Body of pancreas (tissue), 4 donors: Measurements from ENCODE around the gene ZEB1. TPM values are rescaled to one million over a fixed set of nuclear protein-coding genes. Genes with fewer than 3 reads are reported as not detected.

Experiments
- ATAC-seq: fragments of 150-250 bp; one replicate; pipeline ENCODE4 v1.9.1; 2016
- DNase-seq, 4 donors: peaks; one replicate each; pipeline ENCODE4 v3.0.0-alpha.2; 2019
- H3K27ac ChIP-seq, 4 donors: fragments of 200-600 bp; sonication (generic); 1 replicate in 3 of 4; 2 replicates in 1 of 4; pipeline versions ENCODE4 v1.5.1 to v1.6.1; 2016 to 2019; ENCODE audit warnings: mild to moderate bottlenecking in 1 of 4, mixed read lengths in 1 of 4, moderate library complexity in 1 of 4
- H3K27me3 ChIP-seq, 2 donors: fragments of 200-600 bp; sonication (generic); one replicate each; pipeline ENCODE4 v1.6.0; 2016; ENCODE audit warnings: mild to moderate bottlenecking in 1 of 2
- H3K36me3 ChIP-seq, 2 donors: fragments of 200-600 bp; sonication (generic); replicated peaks in 1 of 2; 2 replicates each; pipeline ENCODE4 v1.5.1; 2016; ENCODE audit warnings: low read depth in 2 of 2; ENCODE audit not compliant: insufficient read depth in 1 of 2
- H3K4me1 ChIP-seq: fragments of 200-600 bp; sonication (generic); one replicate; pipeline ENCODE4 v1.6.0; 2016
- H3K4me3 ChIP-seq, 2 donors: fragments of 200-600 bp; sonication (generic); 1 replicate in 1 of 2; 2 replicates in 1 of 2; pipeline ENCODE4 v1.5.1; 2016 to 2019
- H3K9me3 ChIP-seq, 3 donors: fragments of 200-600 bp; sonication (generic); 1 replicate in 2 of 3; 2 replicates in 1 of 3; pipeline ENCODE4 v1.5.1; 2016
- CTCF ChIP-seq, 7 experiments: fragments of 450-650 bp in 4 of 7; fragments of 200-600 bp in 3 of 7; sonication (generic) in 3 of 7; IDR thresholded peaks; one replicate each; pipeline ENCODE4 v1.5.1; 2016 to 2019; ENCODE audit warnings: antibody characterized with exemption in 7 of 7
- POLR2A ChIP-seq, 3 donors: fragments of 450-650 bp; IDR thresholded peaks; one replicate each; pipeline ENCODE4 v1.6.1; 2016; ENCODE audit warnings: antibody characterized with exemption in 3 of 3, mild to moderate bottlenecking in 2 of 3
- WGBS, 2 donors: methylation state at CpG; one replicate each; pipeline ENCODE4 v1.1.5; 2017; 5-methylcytosine and 5-hydroxymethylcytosine counted together
- intact Hi-C: fragments of 100-400 bp; cut with DNase I; formaldehyde crosslinking; loops from one replicate; pipeline ENCODE4 v1.15.1; 2023
- total RNA-seq, 2 donors: library from RNA; depleted of rRNA; stranded (reverse); fragments of >200 nt; gene quantifications; one replicate each; pipeline ENCODE4 v1.1.0, GENCODE V29; 2016

ZEB1 gene
- total RNA-seq, 2 donors from 2014 or later, result 9.9 to 21.0 TPM

GRCh38 chr10:31468536-31468859 is 149.5 kb downstream of the ZEB1 start:
- H3K27me3 ChIP-seq, result no peaks in the 10 kb centered on the region
- H3K4me3 ChIP-seq, result no peak overlapping the region
- H3K27ac ChIP-seq, result no peak overlapping the region
- ATAC-seq, result no peak
- 62 to 75% methylated on average over 2 of the region's 2 CpGs for WGBS, 2 donors
- H3K36me3 ChIP-seq, result no peaks in the 10 kb centered on the region
- H3K4me1 ChIP-seq, result no peaks in the 10 kb centered on the region
- intact Hi-C loops, result no loop called here
- DNase-seq, result no peak
- peaks cover 0 to 7% (median 0%) of the 10 kb centered on the region in 3 donors for H3K9me3 ChIP-seq
- TF ChIP-seq CTCF (IDR thresholded peaks at IDR 0.05) (no peak), POLR2A (IDR thresholded peaks at IDR 0.05) (no peak)

GRCh38 chr10:31475519-31475918 is 156.5 kb downstream of the ZEB1 start:
- H3K9me3 ChIP-seq, result no peaks in the 10 kb centered on the region
- no peaks in the 10 kb centered on the region for H3K27me3 ChIP-seq
- intact Hi-C loops, result no loop called here
- no peak overlapping the region for H3K27ac ChIP-seq
- TF ChIP-seq CTCF (IDR thresholded peaks at IDR 0.05) (no peak), POLR2A (IDR thresholded peaks at IDR 0.05) (no peak)
- H3K4me1 ChIP-seq, result no peaks in the 10 kb centered on the region
- no peak overlapping the region for H3K4me3 ChIP-seq
- ATAC-seq (no peak), DNase-seq (no peak)
- no peaks in the 10 kb centered on the region for H3K36me3 ChIP-seq

- H3K27me3 ChIP-seq, result no peaks in the 10 kb centered on the region
- H3K27ac ChIP-seq, result no peak overlapping the region
- DNase-seq (no peak), ATAC-seq (no peak)
- H3K36me3 ChIP-seq, result no peaks in the 10 kb centered on the region
- H3K9me3 ChIP-seq, result no peaks in the 10 kb centered on the region
- no peaks in the 10 kb centered on the region for H3K4me1 ChIP-seq
- H3K4me3 ChIP-seq, result no peak overlapping the region
- no peak for TF ChIP-seq POLR2A (IDR thresholded peaks at IDR 0.05)
- no peak for TF ChIP-seq CTCF (IDR thresholded peaks at IDR 0.05)
- intact Hi-C loops, result no loop called here
These were observed 157.1 kb downstream of the ZEB1 start for GRCh38 chr10:31476088-31476487.

- no peaks in the 10 kb centered on the region for H3K27me3 ChIP-seq
- H3K4me3 ChIP-seq, result no peak overlapping the region
- 67 to 73% methylated on average over 1 of the region's 1 CpG for WGBS, 2 donors
- no peaks in the 10 kb centered on the region for H3K9me3 ChIP-seq
- TF ChIP-seq POLR2A (IDR thresholded peaks at IDR 0.05) (no peak), CTCF (IDR thresholded peaks at IDR 0.05) (no peak)
- DNase-seq (no peak), ATAC-seq (no peak)
- no peaks in the 10 kb centered on the region for H3K4me1 ChIP-seq
- H3K36me3 ChIP-seq, result no peaks in the 10 kb centered on the region
- intact Hi-C loops, result no loop called here
- no peak overlapping the region for H3K27ac ChIP-seq
These were observed 158.6 kb downstream of the ZEB1 start for GRCh38 chr10:31477584-31477983.

- DNase-seq (no peak), ATAC-seq (no peak)
- Histone ChIP-seq H3K4me3 (no peak overlapping the region), H3K36me3 (no peaks in the 10 kb centered on the region), H3K4me1 (peaks cover 13% of the 10 kb centered on the region), H3K27me3 (no peaks in the 10 kb centered on the region), H3K27ac (no peak overlapping the region), H3K9me3 (no peaks in the 10 kb centered on the region)
- intact Hi-C loops, result no loop called here
- TF ChIP-seq POLR2A (IDR thresholded peaks at IDR 0.05) (no peak), CTCF (IDR thresholded peaks at IDR 0.05) (no peak)
These were observed 160.7 kb downstream of the ZEB1 start for GRCh38 chr10:31479752-31480151.
